Camera-type eye (tissue), 1 donor: ENCODE results near the gene ITPRIPL1. TPM values are rescaled to one million over a fixed set of nuclear protein-coding genes. Genes with fewer than 3 reads are reported as not detected.

Source experiments
- total RNA-seq: library from RNA; depleted of rRNA; stranded (reverse); fragments of >200 nt; gene quantifications from one replicate; pipeline ENCODE4 v1.2.3, GENCODE V29; 2014

ITPRIPL1 gene
- total RNA-seq = 5.7 TPM

GRCh38 chr2:96325041-96325883, at the start of gene ITPRIPL1:
Gene ITPRIPL1, plus strand, starts transcription at chr2:96325317. Its CDS starts 523 bp downstream, at chr2:96325840.

GRCh38 chr2:96305091-96305978, 19.8 kb upstream of the ITPRIPL1 start, which contains the start of gene SNRNP200:
Gene SNRNP200, minus strand, starts transcription at chr2:96305546. Its CDS starts 109 bp downstream, at chr2:96305437.

Other genes starting within 250 kb of the ITPRIPL1 start
- gene ADRA2B, start 208.7 kb upstream of the ITPRIPL1 start, total RNA-seq = 1.9 TPM
- gene ASTL, start 186.8 kb upstream of the ITPRIPL1 start, total RNA-seq = 0.49 TPM
- 8.1 TPM for gene DUSP2, start 179.9 kb upstream of the ITPRIPL1 start, total RNA-seq
- gene STARD7, start 116.5 kb upstream of the ITPRIPL1 start, total RNA-seq = 186 TPM
- gene TMEM127, start 59.3 kb upstream of the ITPRIPL1 start, total RNA-seq = 23.3 TPM
- gene CIAO1, start 59.1 kb upstream of the ITPRIPL1 start, total RNA-seq = 106 TPM
- 132 TPM for gene SNRNP200, start 19.8 kb upstream of the ITPRIPL1 start, total RNA-seq
- 11.4 TPM for gene NCAPH, start 10.4 kb downstream of the ITPRIPL1 start, total RNA-seq
- 0.27 TPM for gene NEURL3, start 180.0 kb downstream of the ITPRIPL1 start, total RNA-seq
- gene ARID5A, start 211.4 kb downstream of the ITPRIPL1 start, total RNA-seq = 9.1 TPM